Measurements from ENCODE around the gene ENPP6. TPM values are rescaled to one million over a fixed set of nuclear protein-coding genes. Genes with fewer than 3 reads are reported as not detected.

ENPP6 gene
- total RNA-seq, 1 experiment from 2014 or later: not detected

DNA sequence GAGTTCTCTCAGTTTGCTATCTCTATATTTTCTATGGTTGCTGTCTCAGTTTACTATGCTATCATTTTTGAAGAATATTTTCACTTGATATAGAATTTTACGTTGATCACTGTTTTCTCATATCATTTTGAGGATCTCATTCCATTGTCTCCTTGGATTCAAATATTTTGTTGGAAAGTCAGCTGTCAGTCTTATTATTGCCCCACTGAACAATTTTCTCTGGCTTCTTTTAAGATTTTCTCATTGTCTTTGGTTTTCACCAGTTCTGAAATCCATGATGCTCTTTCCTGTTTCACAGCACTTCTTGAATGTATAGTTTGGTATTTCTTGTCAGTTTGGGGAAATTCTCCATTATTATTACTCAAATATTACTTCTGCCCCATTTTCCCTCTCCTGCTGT lies 81.1 kb downstream of the ENPP6 start:
- no peaks in the 10 kb centered on the region for H3K27me3 ChIP-seq (replicated peaks; ENCODE audit: control insufficient read depth, insufficient read depth, low read length)
- Mint-ChIP-seq H3K9me3 (ENCODE audit: unreplicated experiment) (peaks cover 30% of the 10 kb centered on the region), H3K27ac (ENCODE audit: unreplicated experiment) (no peak overlapping the region), H3K4me1 (ENCODE audit: low read depth, unreplicated experiment) (no peaks in the 10 kb centered on the region), H3K27me3 (ENCODE audit: insufficient read depth, unreplicated experiment) (peaks cover 6% of the 10 kb centered on the region), H3K36me3 (ENCODE audit: insufficient read depth, unreplicated experiment) (no peaks in the 10 kb centered on the region), H3K4me3 (ENCODE audit: unreplicated experiment) (no peak overlapping the region)
- no peak for DNase-seq
- no peaks in the 10 kb centered on the region for H3K4me1 ChIP-seq
- ChIA-PET POLR2A (no interaction called here), CTCF (no interaction called here)
- H3K36me3 ChIP-seq (ENCODE audit: control insufficient read depth, insufficient read depth, low read length): no peaks in the 10 kb centered on the region
- TF ChIP-seq, protein P1, sequence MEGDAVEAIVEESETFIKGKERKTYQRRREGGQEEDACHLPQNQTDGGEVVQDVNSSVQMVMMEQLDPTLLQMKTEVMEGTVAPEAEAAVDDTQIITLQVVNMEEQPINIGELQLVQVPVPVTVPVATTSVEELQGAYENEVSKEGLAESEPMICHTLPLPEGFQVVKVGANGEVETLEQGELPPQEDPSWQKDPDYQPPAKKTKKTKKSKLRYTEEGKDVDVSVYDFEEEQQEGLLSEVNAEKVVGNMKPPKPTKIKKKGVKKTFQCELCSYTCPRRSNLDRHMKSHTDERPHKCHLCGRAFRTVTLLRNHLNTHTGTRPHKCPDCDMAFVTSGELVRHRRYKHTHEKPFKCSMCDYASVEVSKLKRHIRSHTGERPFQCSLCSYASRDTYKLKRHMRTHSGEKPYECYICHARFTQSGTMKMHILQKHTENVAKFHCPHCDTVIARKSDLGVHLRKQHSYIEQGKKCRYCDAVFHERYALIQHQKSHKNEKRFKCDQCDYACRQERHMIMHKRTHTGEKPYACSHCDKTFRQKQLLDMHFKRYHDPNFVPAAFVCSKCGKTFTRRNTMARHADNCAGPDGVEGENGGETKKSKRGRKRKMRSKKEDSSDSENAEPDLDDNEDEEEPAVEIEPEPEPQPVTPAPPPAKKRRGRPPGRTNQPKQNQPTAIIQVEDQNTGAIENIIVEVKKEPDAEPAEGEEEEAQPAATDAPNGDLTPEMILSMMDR (IDR thresholded peaks at IDR 0.05; ENCODE audit: insufficient read depth in 1 of 2, low read depth in 1 of 2, low read length in 1 of 2, severe bottlenecking in 1 of 2, unreplicated experiment in 1 of 2): no peak
- intact Hi-C loops (cut with micrococcal nuclease; ENCODE audit: unreplicated experiment): no loop called here
- H3K4me3 ChIP-seq (ENCODE audit: low read depth, low read length): no peak overlapping the region
- peaks cover 11% of the 10 kb centered on the region; the same call in 1 of the 2 replicates for H3K9me3 ChIP-seq
- BruUV-seq (replicated peaks): no TSS peak

DNA sequence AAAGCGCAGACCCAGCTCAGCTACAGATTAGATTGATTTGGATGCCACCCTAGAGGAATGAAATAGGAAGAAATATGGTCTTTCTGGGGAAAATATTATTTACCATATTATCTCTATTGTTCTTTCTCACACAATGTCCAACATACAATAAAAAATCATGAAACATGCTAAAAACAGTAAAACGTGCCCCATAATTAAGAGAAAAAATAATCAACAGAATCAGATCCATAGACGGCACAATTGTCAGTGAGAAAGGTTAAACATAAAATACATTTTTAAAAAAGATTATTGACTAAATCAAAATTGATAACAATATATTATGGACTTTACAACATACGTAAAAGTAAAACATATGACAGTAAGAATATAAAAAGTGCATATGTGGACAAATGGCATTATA lies 90.9 kb downstream of the ENPP6 start:
- Histone ChIP-seq H3K4me1 (no peaks in the 10 kb centered on the region), H3K4me3 (ENCODE audit: low read depth, low read length) (no peak overlapping the region), H3K27me3 (replicated peaks; ENCODE audit: control insufficient read depth, insufficient read depth, low read length) (no peaks in the 10 kb centered on the region), H3K9me3 (peaks cover 3% of the 10 kb centered on the region; the same call in 1 of the 2 replicates), H3K36me3 (ENCODE audit: control insufficient read depth, insufficient read depth, low read length) (no peaks in the 10 kb centered on the region)
- ChIA-PET POLR2A (no interaction called here), CTCF (no interaction called here)
- Mint-ChIP-seq H3K36me3 (ENCODE audit: insufficient read depth, unreplicated experiment) (no peaks in the 10 kb centered on the region), H3K27ac (ENCODE audit: unreplicated experiment) (no peak overlapping the region), H3K4me3 (ENCODE audit: unreplicated experiment) (no peak overlapping the region), H3K4me1 (ENCODE audit: low read depth, unreplicated experiment) (no peaks in the 10 kb centered on the region), H3K27me3 (ENCODE audit: insufficient read depth, unreplicated experiment) (peaks cover 12% of the 10 kb centered on the region), H3K9me3 (ENCODE audit: unreplicated experiment) (peaks cover 11% of the 10 kb centered on the region)
- intact Hi-C loops (cut with micrococcal nuclease; ENCODE audit: unreplicated experiment): no loop called here
- BruUV-seq (replicated peaks): no TSS peak
- no peak for DNase-seq
- TF ChIP-seq, protein P1 (IDR thresholded peaks at IDR 0.05; ENCODE audit: insufficient read depth in 1 of 2, low read depth in 1 of 2, low read length in 1 of 2, severe bottlenecking in 1 of 2, unreplicated experiment in 1 of 2): no peak

DNA sequence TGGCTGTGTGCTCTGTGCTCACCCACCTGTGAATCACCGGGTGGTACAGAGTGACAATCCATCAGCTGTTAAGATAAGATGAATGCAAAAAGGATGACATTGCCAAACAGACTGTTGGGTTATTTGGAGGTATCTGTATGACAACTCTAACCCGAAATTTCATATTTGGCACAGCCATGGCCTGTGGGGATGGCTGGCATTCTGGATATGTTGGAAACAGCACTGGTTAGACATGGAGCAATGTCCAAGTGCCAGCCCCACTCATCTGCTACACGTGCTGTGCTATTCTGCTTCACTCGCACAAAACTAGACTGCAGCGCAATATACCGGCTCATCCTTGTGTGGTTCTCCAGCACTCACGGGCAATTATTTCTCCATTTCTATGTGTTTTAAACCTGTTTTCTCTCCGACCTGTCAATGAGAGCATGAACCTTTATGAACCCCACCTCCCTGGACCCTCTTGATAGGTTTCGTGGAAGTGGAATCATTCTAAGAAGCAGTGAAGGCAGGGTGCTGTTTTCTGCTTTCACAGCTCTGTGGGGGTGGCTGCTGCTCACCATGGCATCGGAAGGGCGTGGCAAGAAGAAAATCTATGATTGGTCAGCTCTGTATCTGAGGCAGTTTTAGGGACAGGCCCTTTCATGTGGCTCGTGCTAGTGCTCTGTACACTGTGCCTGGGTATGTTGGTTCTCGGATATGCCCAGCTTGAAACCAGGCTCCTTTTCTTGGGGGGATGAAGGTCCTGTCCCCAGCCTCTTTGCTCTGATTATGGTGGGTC lies 94.9 kb downstream of the ENPP6 start:
- CTCF ChIA-PET: no interaction called here

More for the DNA sequence above, 94.9 kb downstream of the ENPP6 start:
- Mint-ChIP-seq H3K4me1 (ENCODE audit: low read depth, unreplicated experiment) (no peaks in the 10 kb centered on the region), H3K4me3 (ENCODE audit: unreplicated experiment) (no peak overlapping the region), H3K27me3 (ENCODE audit: insufficient read depth, unreplicated experiment) (peaks cover 9% of the 10 kb centered on the region), H3K36me3 (ENCODE audit: insufficient read depth, unreplicated experiment) (no peaks in the 10 kb centered on the region), H3K9me3 (ENCODE audit: unreplicated experiment) (peaks cover 11% of the 10 kb centered on the region), H3K27ac (ENCODE audit: unreplicated experiment) (no peak overlapping the region)
- intact Hi-C loops (cut with micrococcal nuclease; ENCODE audit: unreplicated experiment): no loop called here
- no peaks in the 10 kb centered on the region for H3K36me3 ChIP-seq (ENCODE audit: control insufficient read depth, insufficient read depth, low read length)
- DNase-seq: no peak
- POLR2A ChIA-PET: no interaction called here
- H3K4me1 ChIP-seq: no peaks in the 10 kb centered on the region
- BruUV-seq (replicated peaks): no TSS peak
- H3K9me3 ChIP-seq: peaks cover 2% of the 10 kb centered on the region; the same call in 1 of the 2 replicates
- TF ChIP-seq, protein P1 (IDR thresholded peaks at IDR 0.05; ENCODE audit: insufficient read depth in 1 of 2, low read depth in 1 of 2, low read length in 1 of 2, severe bottlenecking in 1 of 2, unreplicated experiment in 1 of 2): no peak
- H3K27me3 ChIP-seq (replicated peaks; ENCODE audit: control insufficient read depth, insufficient read depth, low read length): no peaks in the 10 kb centered on the region
- no peak overlapping the region for H3K4me3 ChIP-seq (ENCODE audit: low read depth, low read length)
